K562 (cell line): ENCODE measurements around the gene PIM3. TPM values are rescaled to one million over a fixed set of nuclear protein-coding genes. Genes with fewer than 3 reads are reported as not detected.

Experiments
- ATAC-seq: fragments of 200-7000 bp; cut with Tn5 transposase; 3 replicates; pipeline ENCODE4 v1.9.1; 2020; ENCODE audit warnings: moderate library complexity
- BruUV-seq: library from RNA; stranded (reverse); fragments of 400-500 nt; replicated peaks from 2 replicates; lab custom pipeline; 2021; lab: Mats Ljungman, UMichigan
- CTCF ChIA-PET: fragments of 300-600 bp; formaldehyde crosslinking; extraction: SDS; loops from one replicate; lab custom pipeline; 2021; ENCODE audit warnings: low intra/inter-chr PET ratio; lab: Yijun Ruan, JAX
- POLR2A ChIA-PET: fragments of 300-600, 350-650 bp; sonication (Branson Sonifier 250); formaldehyde crosslinking; extraction: SDS; loops from one replicate; lab custom pipeline; 2021; ENCODE audit warnings: antibody characterized with exemption, inconsistent platforms; lab: Yijun Ruan, JAX
- DNase-seq, 4 experiments: peaks; one replicate each; pipeline versions ENCODE4 v3.0.0 to v3.0.0-alpha.2; 2011 to 2018; ENCODE audit warnings: low spot score in 3 of 4, mixed read lengths in 3 of 4; ENCODE audit errors: extremely low read depth in 1 of 4
- FAIRE-seq: peaks from 2 replicates; lab custom pipeline; 2011; peaks lifted over from hg19 to GRCh38; lab: Jason Lieb, UNC
- H2AFZ ChIP-seq: 2 replicates; pipeline ENCODE4 v1.6.0; 2011; ENCODE audit warnings: low read depth, low read length, control low read depth, inconsistent platforms
- H3K27ac ChIP-seq: fragments of 200-600 bp; 3 replicates; pipeline ENCODE4 v1.8.0; 2011; ENCODE audit warnings: low read depth, mild to moderate bottlenecking, control low read depth, inconsistent platforms, low read length, moderate library complexity, mixed read lengths; ENCODE audit errors: extremely low read depth
- H3K27me3 ChIP-seq, 2 experiments: fragments of 300-600 bp in 1 of 2; 2 replicates in 1 of 2; 3 replicates in 1 of 2; pipeline versions ENCODE4 v1.6.0 to v1.8.0; 2011; ENCODE audit warnings: inconsistent platforms in 2 of 2, low read length in 2 of 2, mild to moderate bottlenecking in 1 of 2, mixed read lengths in 1 of 2, moderate library complexity in 1 of 2; ENCODE audit not compliant: control insufficient read depth in 2 of 2, insufficient read depth in 2 of 2
- H3K36me3 ChIP-seq: fragments of 300-600 bp; 3 replicates; pipeline ENCODE4 v1.8.0; 2011; ENCODE audit warnings: mild to moderate bottlenecking, low read length, inconsistent platforms; ENCODE audit not compliant: control insufficient read depth, insufficient read depth
- H3K4me1 ChIP-seq, 2 experiments: fragments of 200-600 bp in 1 of 2; replicated peaks in 1 of 2; 2 replicates in 1 of 2; 3 replicates in 1 of 2; pipeline versions ENCODE4 v1.5.1 to v1.8.0; 2011; ENCODE audit warnings: inconsistent platforms in 2 of 2, low read length in 2 of 2, mild to moderate bottlenecking in 1 of 2, mixed read lengths in 1 of 2, moderate library complexity in 1 of 2; ENCODE audit not compliant: control insufficient read depth in 2 of 2, insufficient read depth in 2 of 2
- H3K4me2 ChIP-seq: 2 replicates; pipeline ENCODE4 v1.6.1; 2011; ENCODE audit warnings: low read length, control low read depth, inconsistent platforms, mixed read lengths; ENCODE audit not compliant: insufficient read depth
- H3K4me3 ChIP-seq: fragments of 200-600 bp; sonication (generic), shearing (Covaris generic); 2 replicates; pipeline ENCODE4 v1.5.1; 2016; ENCODE audit warnings: control low read depth, inconsistent platforms
- H3K79me2 ChIP-seq: fragments of 200-600 bp; 3 replicates; pipeline ENCODE4 v1.8.0; 2011; ENCODE audit warnings: low read length, inconsistent platforms; ENCODE audit not compliant: control insufficient read depth, insufficient read depth
- H3K9ac ChIP-seq, 2 experiments: 2 replicates each; pipeline versions ENCODE4 v1.6.0 to v1.6.1; 2011; ENCODE audit warnings: low read depth in 2 of 2, low read length in 2 of 2, control low read depth in 1 of 2, inconsistent platforms in 1 of 2, mild to moderate bottlenecking in 1 of 2, mixed read lengths in 1 of 2; ENCODE audit not compliant: insufficient read depth in 1 of 2
- H3K9me1 ChIP-seq: one replicate; pipeline ENCODE4 v1.6.0; 2011; ENCODE audit warnings: inconsistent platforms, mild to moderate bottlenecking, low read length, moderate library complexity; ENCODE audit not compliant: control insufficient read depth, insufficient read depth
- H3K9me3 ChIP-seq: replicated peaks from 2 replicates; pipeline ENCODE4 v1.5.1; 2011; ENCODE audit warnings: low read depth, low read length, inconsistent platforms; ENCODE audit not compliant: control insufficient read depth, insufficient read depth
- H4K20me1 ChIP-seq: replicated peaks from 2 replicates; pipeline ENCODE4 v1.6.1; 2011; ENCODE audit warnings: low read length, inconsistent platforms, mixed read lengths; ENCODE audit not compliant: control insufficient read depth, insufficient read depth
- CBFA2T2 ChIP-seq: fragments of 450-650 bp; conservative IDR thresholded peaks from 2 replicates; pipeline ENCODE4 v1.6.1; 2017; ENCODE audit warnings: mild to moderate bottlenecking
- ELF1 ChIP-seq: fragments of 200-800 bp; sonication (Bioruptor generic); IDR thresholded peaks from 2 replicates; pipeline ENCODE4 v1.6.1; 2016; ENCODE audit warnings: missing genetic modification characterization, missing compliant biosample characterization
- ELK3 ChIP-seq: fragments of 450-650 bp; formaldehyde crosslinking; IDR thresholded peaks from 2 replicates; pipeline ENCODE4 v1.4.0; 2020; ENCODE audit warnings: mild to moderate bottlenecking
- FOXP1 ChIP-seq: sonication (generic); formaldehyde crosslinking; IDR thresholded peaks from 2 replicates; pipeline ENCODE4 v1.8.0; 2022; ENCODE audit warnings: mild to moderate bottlenecking, missing genetic modification reagents
- GATAD2B ChIP-seq: fragments of 450-650 bp; IDR thresholded peaks from 2 replicates; pipeline ENCODE4 v1.6.1; 2017; ENCODE audit warnings: mild to moderate bottlenecking, borderline replicate concordance
- GTF2A2 ChIP-seq: IDR thresholded peaks from 2 replicates; pipeline ENCODE4 v1.6.1; 2016; ENCODE audit warnings: mild to moderate bottlenecking, missing genetic modification characterization, missing compliant biosample characterization
- HMG20A ChIP-seq: fragments of 450-650 bp; formaldehyde crosslinking; conservative IDR thresholded peaks from 2 replicates; pipeline ENCODE4 v1.4.0; 2020; ENCODE audit warnings: mild to moderate bottlenecking, mixed read lengths
- MAFK ChIP-seq: IDR thresholded peaks from 2 replicates; pipeline ENCODE4 v1.6.1; 2011; ENCODE audit warnings: low read length, improper control_type of control experiment
- MBD1 ChIP-seq: fragments of 250-450 bp; sonication (Bioruptor Pico); IDR thresholded peaks from 2 replicates; pipeline ENCODE4 v1.8.0; 2022; ENCODE audit warnings: inconsistent platforms
- MNT ChIP-seq, 2 experiments: fragments of 450-650 bp; conservative IDR thresholded peaks; 2 replicates each; pipeline ENCODE4 v1.6.1; 2017; ENCODE audit warnings: mild to moderate bottlenecking in 2 of 2, moderate library complexity in 2 of 2
- NRF1 ChIP-seq, 2 experiments: fragments of 450-650 bp; IDR thresholded peaks in 1 of 2; conservative IDR thresholded peaks in 1 of 2; 2 replicates each; pipeline ENCODE4 v1.6.1; 2014; ENCODE audit warnings: mild to moderate bottlenecking in 2 of 2
- POLR2B ChIP-seq: fragments of 450-650 bp; IDR thresholded peaks from 2 replicates; pipeline ENCODE4 v1.6.1; 2018; ENCODE audit warnings: low read depth; ENCODE audit not compliant: partially characterized antibody
- SIN3A ChIP-seq, 2 experiments: fragments of 150-350 bp in 1 of 2; IDR thresholded peaks; 2 replicates each; pipeline ENCODE4 v1.6.1; 2011 to 2016; ENCODE audit warnings: borderline replicate concordance in 2 of 2, low read depth in 2 of 2, low read length in 2 of 2, mild to moderate bottlenecking in 2 of 2, moderate library complexity in 2 of 2; ENCODE audit not compliant: control insufficient read depth in 1 of 2
- SMARCA4 ChIP-seq: fragments of 450-650 bp; IDR thresholded peaks from 2 replicates; pipeline ENCODE4 v1.6.1; 2016
- SRSF7 ChIP-seq: fragments of 200-400 bp; formaldehyde crosslinking; optimal IDR thresholded peaks from 2 replicates; pipeline ENCODE3; 2017; ENCODE audit warnings: mild to moderate bottlenecking, low read depth, low read length
- TRIM28 ChIP-seq: fragments of 450-650 bp; IDR thresholded peaks from 2 replicates; pipeline ENCODE4 v1.6.1; 2017
- ZBTB7A ChIP-seq: IDR thresholded peaks from 2 replicates; pipeline ENCODE4 v1.6.1; 2011; ENCODE audit warnings: low read depth, mild to moderate bottlenecking, low read length, moderate library complexity, borderline replicate concordance; ENCODE audit not compliant: control insufficient read depth
- whole genome bisulfite sequencing: fragments of 100-300 bp; shearing (Covaris generic); methylation state at CpG from one replicate; pipeline ENCODE4 v1.1.6; 2016; ENCODE audit warnings: low coverage, mixed read lengths; ENCODE audit not compliant: insufficient coverage; ENCODE audit errors: missing lambda C conversion rate; 5-methylcytosine and 5-hydroxymethylcytosine counted together
- in situ Hi-C: fragments of 300-500 bp; cut with MboI; formaldehyde crosslinking; loops from 4 replicates; pipeline ENCODE4 v1.15.0; 2018; ENCODE audit warnings: inconsistent platforms, mixed read lengths
- intact Hi-C: fragments of 100-400 bp; cut with micrococcal nuclease; formaldehyde crosslinking; loops from 2 replicates; pipeline ENCODE4 v1.14.2; 2022
- polyA plus RNA-seq, 8 experiments: library from polyadenylated mRNA; depleted of rRNA in 4 of 8; stranded (reverse) in 5 of 8; unstranded in 3 of 8; fragments of >200 nt; fragmentation: Nextera tagmentation in 2 of 8; fragmentation: Illumina TruSeq in 1 of 8; extraction: Ambion mirVana in 2 of 8; extraction: Trizol in 1 of 8; gene quantifications; 2 replicates each; pipeline versions ENCODE4 v1.2.1 to v1.2.3, GENCODE V29; 2011 to 2014; ENCODE audit warnings: inconsistent platforms in 1 of 8, missing spikeins in 1 of 8
- total RNA-seq, 7 experiments: library from RNA; depleted of rRNA in 6 of 7; stranded (reverse); fragments of >200 nt in 6 of 7; fragmentation: Illumina TruSeq in 2 of 7; extraction: Trizol in 2 of 7; gene quantifications; 2 replicates each; pipeline versions ENCODE4 v1.2.1 to v1.2.3, GENCODE V29; 2011 to 2021; ENCODE audit warnings: low replicate concordance in 1 of 7
- TF ChIP-seq, protein P1 (sequence below): fragments of 450-650 bp; IDR thresholded peaks from 2 replicates; pipeline ENCODE4 v1.6.1; 2014; ENCODE audit warnings: low read depth, mild to moderate bottlenecking, moderate library complexity, borderline replicate concordance

Gene PIM3
- total and polyA plus RNA-seq, 9 of the 15 experiments (the other 6 are each of a cell fraction or from before 2014, with no cell fraction given) = 0.24 to 40.5 (median 5.3) TPM

GRCh38 chr22:49922484-49922883 lies 38.1 kb upstream of the PIM3 start:
- Histone ChIP-seq H3K27ac (no peak overlapping the region), H4K20me1 (0 out of 2 replicates have a peak, but pooled peaks cover 3% of the 10 kb centered on the region), H3K27me3 (no peaks in the 10 kb centered on the region), H3K9me3 (no peaks in the 10 kb centered on the region), H3K79me2 (peaks cover 4% of the 10 kb centered on the region; the same call in 2 of the 3 replicates), H3K9me1 (no peaks in the 10 kb centered on the region), H3K4me1 (peaks cover 4 to 31% of the 10 kb centered on the region in 2 experiments; a peak in 4 of 5 replicates), H3K9ac (no peak overlapping the region), H3K36me3 (peaks cover 13% of the 10 kb centered on the region; the same call in 1 of the 3 replicates), H3K4me2 (no peak overlapping the region), H3K4me3 (no peak overlapping the region), H2AFZ (no peak overlapping the region)
- ATAC-seq = no peak
- ChIA-PET CTCF (no interaction called here), POLR2A (interaction anchor here (0.6 kb wide), 1 partner anchor 719 kb away, joined by 3 read pairs; no protein-coding TSS in a partner anchor)
- in situ Hi-C loops (loop anchor here (5.0 kb wide), 1 partner anchor 155 kb away; no protein-coding TSS in a partner anchor), intact Hi-C loops (no loop called here)
- 68% methylated on average over 3 of the region's 22 CpGs for whole genome bisulfite sequencing
- no peak for FAIRE-seq
- DNase-seq = no peak
- BruUV-seq = no TSS peak
- TF ChIP-seq HMG20A (CRISPR knock-in tag) = no peak
- no peak for TF ChIP-seq GTF2A2 (tag)
- no peak for TF ChIP-seq ELF1 (tag)
- no peak for TF ChIP-seq GATAD2B
- no peak for TF ChIP-seq SMARCA4
- TF ChIP-seq SRSF7 = no peak
- no peak for TF ChIP-seq ZBTB7A
- no peak for TF ChIP-seq CBFA2T2
- no peak for TF ChIP-seq POLR2B
- TF ChIP-seq FOXP1 (CRISPR knock-in tag) = no peak
- TF ChIP-seq MNT (conservative IDR thresholded peaks at IDR 0.05) = no peak
- TF ChIP-seq MAFK = no peak
- TF ChIP-seq TRIM28 = no peak
- TF ChIP-seq, protein P1, sequence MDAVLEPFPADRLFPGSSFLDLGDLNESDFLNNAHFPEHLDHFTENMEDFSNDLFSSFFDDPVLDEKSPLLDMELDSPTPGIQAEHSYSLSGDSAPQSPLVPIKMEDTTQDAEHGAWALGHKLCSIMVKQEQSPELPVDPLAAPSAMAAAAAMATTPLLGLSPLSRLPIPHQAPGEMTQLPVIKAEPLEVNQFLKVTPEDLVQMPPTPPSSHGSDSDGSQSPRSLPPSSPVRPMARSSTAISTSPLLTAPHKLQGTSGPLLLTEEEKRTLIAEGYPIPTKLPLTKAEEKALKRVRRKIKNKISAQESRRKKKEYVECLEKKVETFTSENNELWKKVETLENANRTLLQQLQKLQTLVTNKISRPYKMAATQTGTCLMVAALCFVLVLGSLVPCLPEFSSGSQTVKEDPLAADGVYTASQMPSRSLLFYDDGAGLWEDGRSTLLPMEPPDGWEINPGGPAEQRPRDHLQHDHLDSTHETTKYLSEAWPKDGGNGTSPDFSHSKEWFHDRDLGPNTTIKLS = no peak
- TF ChIP-seq MBD1 (CRISPR knock-in tag) = no peak
- no peak for TF ChIP-seq NRF1 (conservative IDR thresholded peaks at IDR 0.05 in 1 of 2, IDR thresholded peaks at IDR 0.05 in 1 of 2)
- no peak for TF ChIP-seq SIN3A (IDR thresholded peaks at IDR 0.05; ENCODE audit: borderline replicate concordance in 2 of 2, control insufficient read depth in 1 of 2, low read depth in 2 of 2, low read length in 2 of 2)
- TF ChIP-seq ELK3 (CRISPR knock-in tag) = no peak
